Breast epithelium (tissue), 4 donors: ENCODE data around the gene TNN. TPM values are rescaled to one million over a fixed set of nuclear protein-coding genes. Genes with fewer than 3 reads are reported as not detected.

ENCODE experiments used
- DNase-seq, 2 donors: peaks; one replicate each; pipeline ENCODE4 v3.0.0-alpha.2; 2019; ENCODE audit warnings: low spot score in 2 of 2
- H3K27ac ChIP-seq, 2 donors: fragments of 200-600 bp; sonication (generic) in 1 of 2; one replicate each; pipeline ENCODE4 v1.5.1; 2016 to 2019; ENCODE audit warnings: mild to moderate bottlenecking in 1 of 2
- H3K27me3 ChIP-seq, 2 donors: fragments of 200-600 bp; sonication (generic) in 1 of 2; one replicate each; pipeline versions ENCODE4 v1.5.1 to v1.6.0; 2017 to 2019; ENCODE audit warnings: control low read depth in 1 of 2, mild to moderate bottlenecking in 1 of 2
- H3K36me3 ChIP-seq: fragments of 200-600 bp; one replicate; pipeline ENCODE4 v1.5.1; 2019
- H3K4me1 ChIP-seq, 2 donors: fragments of 200-600 bp; sonication (generic); one replicate each; pipeline ENCODE4 v1.5.1; 2016 to 2019; ENCODE audit warnings: control low read depth in 1 of 2
- H3K4me3 ChIP-seq, 3 donors: fragments of 200-600 bp; sonication (generic); 1 replicate in 2 of 3; 2 replicates in 1 of 3; pipeline ENCODE4 v1.5.1; 2016 to 2019; ENCODE audit warnings: mild to moderate bottlenecking in 3 of 3, moderate library complexity in 2 of 3
- H3K9me3 ChIP-seq, 2 donors: fragments of 200-600 bp; sonication (generic) in 1 of 2; one replicate each; pipeline ENCODE4 v1.5.1; 2016 to 2019; ENCODE audit warnings: control low read depth in 1 of 2
- CTCF ChIP-seq, 3 donors: fragments of 450-650 bp; IDR thresholded peaks; one replicate each; pipeline ENCODE4 v1.5.1; 2016 to 2017; ENCODE audit warnings: antibody characterized with exemption in 3 of 3, mild to moderate bottlenecking in 3 of 3, moderate library complexity in 3 of 3
- POLR2A ChIP-seq: fragments of 450-650 bp; IDR thresholded peaks from one replicate; pipeline ENCODE4 v1.6.1; 2016; ENCODE audit warnings: antibody characterized with exemption, mild to moderate bottlenecking, moderate library complexity
- POLR2AphosphoS5 ChIP-seq, 3 donors: sonication (generic); formaldehyde crosslinking; IDR thresholded peaks; one replicate each; pipeline ENCODE4 v1.6.1; 2017; ENCODE audit warnings: antibody characterized with exemption in 3 of 3
- intact Hi-C: fragments of 100-400 bp; cut with DNase I; formaldehyde crosslinking; loops from one replicate; pipeline ENCODE4 v1.15.1; 2023; ENCODE audit warnings: low total_unique reads
- total RNA-seq, 3 donors: library from RNA; depleted of rRNA; stranded (reverse); fragments of >200 nt; gene quantifications; one replicate each; pipeline ENCODE4 v1.1.0, GENCODE V29; 2016

The TNN gene
- total RNA-seq, 3 donors from 2014 or later, result 1.3 to 2.6 (median 1.9) TPM

GRCh38 chr1:175146529-175147213 is 79.0 kb downstream of the TNN start:
- no peaks in the 10 kb centered on the region for H3K4me1 ChIP-seq
- H3K9me3 ChIP-seq, result no peaks in the 10 kb centered on the region
- no peaks in the 10 kb centered on the region for H3K27me3 ChIP-seq
- H3K36me3 ChIP-seq, result no peaks in the 10 kb centered on the region
- peak in 1 of 2 donors; percentile 71 for DNase-seq
- H3K4me3 ChIP-seq, result peak overlapping the region in 1 of 3 donors; percentile 12
- TF ChIP-seq CTCF (IDR thresholded peaks at IDR 0.05), result peak; percentile 45 to 71 (median 57)
- TF ChIP-seq POLR2AphosphoS5 (IDR thresholded peaks at IDR 0.05), result no peak
- no peak overlapping the region for H3K27ac ChIP-seq
- intact Hi-C loops, result loop anchor here (5.0 kb wide), 1 partner anchor 1406 kb away; no protein-coding TSS in a partner anchor

- intact Hi-C loops, result loop anchor here (5.0 kb wide), 1 partner anchor 1405 kb away; no protein-coding TSS in a partner anchor
- no peak for DNase-seq
Measured at GRCh38 chr1:175147569-175147968, 79.9 kb downstream of the TNN start.

GRCh38 chr1:175148068-175148467 is 80.4 kb downstream of the TNN start:
- Histone ChIP-seq H3K4me1 (no peaks in the 10 kb centered on the region), H3K9me3 (no peaks in the 10 kb centered on the region), H3K4me3 (no peak overlapping the region), H3K36me3 (no peaks in the 10 kb centered on the region), H3K27me3 (no peaks in the 10 kb centered on the region), H3K27ac (no peak overlapping the region)
- intact Hi-C loops, result loop anchor here (5.0 kb wide), 1 partner anchor 1404 kb away; no protein-coding TSS in a partner anchor
- no peak for DNase-seq
- TF ChIP-seq CTCF (IDR thresholded peaks at IDR 0.05), result no peak
- TF ChIP-seq POLR2AphosphoS5 (IDR thresholded peaks at IDR 0.05), result no peak
- no peak for TF ChIP-seq POLR2A

More at GRCh38 chr1:175147569-175147968, 79.9 kb downstream of the TNN start:
- Histone ChIP-seq H3K36me3 (no peaks in the 10 kb centered on the region), H3K4me1 (no peaks in the 10 kb centered on the region), H3K27me3 (no peaks in the 10 kb centered on the region), H3K27ac (no peak overlapping the region), H3K4me3 (no peak overlapping the region), H3K9me3 (no peaks in the 10 kb centered on the region)
- TF ChIP-seq CTCF (IDR thresholded peaks at IDR 0.05) (no peak), POLR2AphosphoS5 (IDR thresholded peaks at IDR 0.05) (no peak), POLR2A (no peak)

GRCh38 chr1:175150596-175151319 is 83.1 kb downstream of the TNN start:
- Histone ChIP-seq H3K36me3 (no peaks in the 10 kb centered on the region), H3K4me3 (no peak overlapping the region), H3K27ac (no peak overlapping the region), H3K27me3 (no peaks in the 10 kb centered on the region), H3K9me3 (no peaks in the 10 kb centered on the region), H3K4me1 (no peaks in the 10 kb centered on the region)
- no peak for TF ChIP-seq POLR2AphosphoS5 (IDR thresholded peaks at IDR 0.05)
- TF ChIP-seq CTCF (IDR thresholded peaks at IDR 0.05), result no peak
- no peak for TF ChIP-seq POLR2A
- intact Hi-C loops, result loop anchor here (10.0 kb wide), 1 partner anchor 174 kb away; no protein-coding TSS in a partner anchor
- no peak for DNase-seq
